DOHH2 (cell line): Measurements from ENCODE around the gene APMAP.

Experiments used
- EZH2phosphoT487 ChIP-seq: fragments of 200-600 bp; sonication (generic); IDR thresholded peaks from 2 replicates; pipeline ENCODE4 v1.6.1; 2017; ENCODE audit warnings: borderline replicate concordance, mild to moderate bottlenecking, antibody characterized with exemption, low read length, moderate library complexity, mixed read lengths
- TF ChIP-seq, protein P1 (sequence below): fragments of 200-600 bp; sonication (generic); IDR thresholded peaks from one replicate; pipeline ENCODE4 v1.5.1; 2014; ENCODE audit warnings: antibody characterized with exemption, mild to moderate bottlenecking, low read depth, low read length; ENCODE audit not compliant: poor library complexity, severe bottlenecking

DNA sequence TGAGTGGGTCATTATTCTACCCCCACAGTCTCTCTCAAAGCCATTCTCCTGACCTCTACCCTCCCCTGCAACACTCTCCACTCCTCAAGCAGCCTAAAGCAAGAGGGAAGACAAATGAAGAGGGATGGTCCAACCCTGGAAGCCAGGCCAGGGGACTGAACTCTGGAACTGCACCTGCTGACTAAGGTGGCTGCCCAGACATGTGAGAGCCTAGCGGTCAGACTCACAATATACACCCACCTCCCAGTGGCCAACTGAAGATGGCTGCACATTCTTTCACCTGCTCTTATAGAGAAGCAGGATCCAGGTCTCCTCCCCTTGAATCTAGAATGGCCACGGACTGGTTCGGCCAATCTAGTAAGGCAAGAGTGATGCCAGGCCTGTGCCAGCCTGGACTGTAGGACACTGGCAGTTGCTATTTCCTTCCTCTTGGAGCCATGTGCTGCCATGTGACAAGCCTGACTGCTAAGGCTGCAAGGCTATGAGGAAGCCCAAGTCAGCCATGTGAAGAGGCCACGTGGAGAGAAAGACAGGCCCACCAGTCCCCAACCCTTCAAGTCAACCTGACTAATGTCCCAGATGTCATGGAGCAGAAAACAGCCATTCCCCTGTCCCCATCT, 33.5 kb upstream of the APMAP start:
- TF ChIP-seq, protein P1, sequence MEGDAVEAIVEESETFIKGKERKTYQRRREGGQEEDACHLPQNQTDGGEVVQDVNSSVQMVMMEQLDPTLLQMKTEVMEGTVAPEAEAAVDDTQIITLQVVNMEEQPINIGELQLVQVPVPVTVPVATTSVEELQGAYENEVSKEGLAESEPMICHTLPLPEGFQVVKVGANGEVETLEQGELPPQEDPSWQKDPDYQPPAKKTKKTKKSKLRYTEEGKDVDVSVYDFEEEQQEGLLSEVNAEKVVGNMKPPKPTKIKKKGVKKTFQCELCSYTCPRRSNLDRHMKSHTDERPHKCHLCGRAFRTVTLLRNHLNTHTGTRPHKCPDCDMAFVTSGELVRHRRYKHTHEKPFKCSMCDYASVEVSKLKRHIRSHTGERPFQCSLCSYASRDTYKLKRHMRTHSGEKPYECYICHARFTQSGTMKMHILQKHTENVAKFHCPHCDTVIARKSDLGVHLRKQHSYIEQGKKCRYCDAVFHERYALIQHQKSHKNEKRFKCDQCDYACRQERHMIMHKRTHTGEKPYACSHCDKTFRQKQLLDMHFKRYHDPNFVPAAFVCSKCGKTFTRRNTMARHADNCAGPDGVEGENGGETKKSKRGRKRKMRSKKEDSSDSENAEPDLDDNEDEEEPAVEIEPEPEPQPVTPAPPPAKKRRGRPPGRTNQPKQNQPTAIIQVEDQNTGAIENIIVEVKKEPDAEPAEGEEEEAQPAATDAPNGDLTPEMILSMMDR, result no peak
- TF ChIP-seq EZH2phosphoT487, result no peak
